NT2/D1 (cell line): ENCODE measurements around the gene KRR1.

Experiments
- SUZ12 ChIP-seq: IDR thresholded peaks from 2 replicates; pipeline ENCODE4 v1.6.1; 2011; ENCODE audit not compliant: insufficient read length, insufficient read depth; ENCODE audit errors: extremely low read depth
- ZNF274 ChIP-seq: IDR thresholded peaks from 2 replicates; pipeline ENCODE4 v1.6.1; 2011; ENCODE audit warnings: mild to moderate bottlenecking, low read depth, low read length

GRCh38 chr12:75553836-75554555 lies 42.6 kb upstream of the KRR1 start:
- TF ChIP-seq ZNF274 (no peak), SUZ12 (no peak)
